Mesothelial cell of epicardium (in vitro differentiated cells): ENCODE results near the gene ZFC3H1. TPM values are rescaled to one million over a fixed set of nuclear protein-coding genes. Genes with fewer than 3 reads are reported as not detected.

Experiments
- DNase-seq, 2 experiments: peaks; one replicate each; pipeline ENCODE4 v3.0.0; 2021; ENCODE audit warnings: low spot score in 2 of 2; ENCODE audit not compliant: unreplicated experiment in 2 of 2
- H3K27ac Mint-ChIP-seq: 2 replicates; pipeline ENCODE4 v1.8.0; 2021; ENCODE audit warnings: mixed read lengths
- H3K27me3 Mint-ChIP-seq: 2 replicates; pipeline ENCODE4 v1.8.0; 2021; ENCODE audit warnings: low read depth, mixed read lengths
- H3K36me3 Mint-ChIP-seq: 2 replicates; pipeline ENCODE4 v1.8.0; 2021; ENCODE audit warnings: mixed read lengths
- H3K4me1 Mint-ChIP-seq: 2 replicates; pipeline ENCODE4 v1.8.0; 2021; ENCODE audit warnings: mixed read lengths
- H3K4me3 Mint-ChIP-seq: 2 replicates; pipeline ENCODE4 v1.8.0; 2021; ENCODE audit warnings: mild to moderate bottlenecking, moderate library complexity, mixed read lengths
- H3K9me3 Mint-ChIP-seq: 2 replicates; pipeline ENCODE4 v1.8.0; 2021; ENCODE audit warnings: mixed read lengths
- CTCF ChIP-seq: fragments of 200-600 bp; sonication (generic); IDR thresholded peaks from one replicate; pipeline ENCODE4 v1.5.0; 2021; ENCODE audit warnings: antibody characterized with exemption; ENCODE audit not compliant: unreplicated experiment
- total RNA-seq: library from RNA; stranded (reverse); gene quantifications from 3 replicates; pipeline ENCODE4 v1.2.1, GENCODE V29; 2021

The ZFC3H1 gene
- total RNA-seq, 1 donor from 2014 or later: 55.5 TPM

DNA sequence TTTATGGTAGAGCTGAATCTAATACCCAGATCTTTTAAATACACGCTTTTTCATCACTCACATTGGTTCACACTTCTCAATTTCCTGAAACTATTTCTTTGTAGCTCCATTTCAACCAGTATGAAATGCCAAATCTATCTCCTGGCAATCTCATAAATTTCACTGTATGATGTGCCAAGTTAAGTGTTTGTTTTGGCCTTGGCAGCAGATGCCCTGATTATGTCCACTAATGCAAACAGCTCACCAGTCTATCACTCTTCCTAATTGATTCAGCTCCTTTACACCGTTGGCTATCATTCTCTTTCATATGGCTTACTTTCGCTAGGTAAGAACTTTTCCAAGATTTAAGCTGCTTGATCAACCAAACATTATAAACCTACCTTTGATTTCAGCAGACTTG, 58.6 kb downstream of the ZFC3H1 start:
- Mint-ChIP-seq H3K36me3 (peaks cover 27% of the 10 kb centered on the region), H3K27ac (no peak overlapping the region), H3K4me1 (no peaks in the 10 kb centered on the region), H3K4me3 (no peak overlapping the region), H3K9me3 (no peaks in the 10 kb centered on the region), H3K27me3 (peaks cover 8% of the 10 kb centered on the region)
- no peak for DNase-seq
- no peak for TF ChIP-seq CTCF

DNA sequence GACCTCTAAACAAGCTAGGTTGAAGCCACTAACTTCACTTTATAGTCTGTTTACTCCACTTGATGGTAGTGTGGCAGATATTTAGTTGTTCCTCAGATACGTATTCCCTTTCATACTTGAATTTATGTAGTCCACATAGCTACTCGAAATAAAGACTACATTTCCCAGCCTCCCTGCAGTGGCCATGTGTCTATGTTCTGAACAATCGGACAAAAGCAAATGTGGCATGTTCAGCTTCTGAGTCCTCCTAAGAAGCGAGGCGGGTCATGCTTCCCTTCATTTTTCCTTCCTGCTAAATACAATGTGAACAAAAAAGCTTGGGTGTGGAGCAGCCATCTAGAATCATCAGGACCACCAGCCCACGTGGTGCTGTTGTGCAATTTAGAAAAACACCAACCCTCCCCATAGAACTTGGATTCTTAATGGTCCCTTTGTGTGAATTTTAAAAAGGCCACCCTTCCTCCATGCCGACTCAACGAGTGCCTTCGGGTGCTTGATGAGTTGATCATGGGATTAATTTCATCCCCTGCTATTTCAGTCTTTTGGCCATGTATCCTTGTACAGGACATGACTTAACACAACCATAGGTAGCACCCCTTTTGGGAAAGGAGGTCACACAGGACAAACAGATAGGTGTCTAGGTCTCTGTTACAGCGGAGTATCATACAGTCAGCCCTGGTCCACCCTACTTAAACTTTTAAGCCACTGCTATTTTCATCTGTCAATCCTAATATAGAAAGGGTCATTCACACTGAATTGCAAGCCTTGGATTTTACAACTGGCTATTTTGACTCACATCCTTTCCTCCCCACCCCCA, 60.7 kb downstream of the ZFC3H1 start:
- Mint-ChIP-seq H3K36me3 (peaks cover 15% of the 10 kb centered on the region), H3K27ac (no peak overlapping the region), H3K27me3 (peaks cover 20% of the 10 kb centered on the region), H3K4me3 (no peak overlapping the region), H3K9me3 (no peaks in the 10 kb centered on the region), H3K4me1 (no peaks in the 10 kb centered on the region)
- TF ChIP-seq CTCF: no peak
- DNase-seq: no peak

GRCh38 chr12:71601546-71601945, 62.1 kb downstream of the ZFC3H1 start:
- no peak overlapping the region for H3K4me3 Mint-ChIP-seq
- no peak overlapping the region for H3K27ac Mint-ChIP-seq
- DNase-seq: no peak
- H3K27me3 Mint-ChIP-seq: peaks cover 20% of the 10 kb centered on the region
- TF ChIP-seq CTCF: no peak
- H3K36me3 Mint-ChIP-seq: peaks cover 4% of the 10 kb centered on the region
- H3K9me3 Mint-ChIP-seq: no peaks in the 10 kb centered on the region
- H3K4me1 Mint-ChIP-seq: no peaks in the 10 kb centered on the region

GRCh38 chr12:71599210-71599609, 64.4 kb downstream of the ZFC3H1 start:
- Mint-ChIP-seq H3K9me3 (no peaks in the 10 kb centered on the region), H3K4me1 (no peaks in the 10 kb centered on the region), H3K36me3 (no peaks in the 10 kb centered on the region), H3K27me3 (peaks cover 25% of the 10 kb centered on the region), H3K4me3 (no peak overlapping the region), H3K27ac (no peak overlapping the region)
- TF ChIP-seq CTCF: no peak
- DNase-seq: no peak

DNA sequence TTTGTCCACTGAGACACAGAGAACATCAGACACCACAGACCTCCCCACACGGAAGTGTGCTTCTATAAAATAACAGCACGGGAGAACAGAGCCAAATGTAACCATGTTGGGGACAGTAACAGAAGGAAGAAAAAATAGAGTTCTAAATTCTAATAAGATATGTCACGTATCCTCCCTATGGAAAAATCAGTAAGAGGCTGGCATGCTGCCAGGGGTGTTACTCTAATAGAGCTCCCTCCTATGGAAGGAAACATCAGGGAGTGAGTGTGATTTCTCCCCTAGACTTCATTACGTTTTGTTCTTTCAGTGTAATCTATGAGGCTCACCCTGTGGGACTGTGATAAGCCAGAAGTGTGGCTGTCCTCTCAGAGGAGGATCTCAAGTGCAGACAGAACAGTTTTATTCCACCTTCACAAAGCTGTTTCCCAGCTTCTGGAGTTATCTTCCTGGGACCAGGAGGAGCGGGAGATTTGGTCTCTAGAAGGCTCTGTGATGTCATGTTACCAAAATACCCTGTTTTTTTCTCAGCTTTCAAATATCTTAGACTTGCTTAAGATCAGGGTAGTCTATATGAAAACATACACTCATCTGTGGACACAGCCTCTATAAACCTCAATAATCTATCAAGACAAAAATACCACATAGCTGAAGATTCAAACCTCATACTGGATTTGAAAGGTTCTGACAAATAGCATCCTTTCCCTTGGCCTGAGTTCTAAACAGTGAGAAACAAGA, 69.3 kb downstream of the ZFC3H1 start:
- Mint-ChIP-seq H3K4me3 (no peak overlapping the region), H3K4me1 (no peaks in the 10 kb centered on the region), H3K9me3 (no peaks in the 10 kb centered on the region), H3K27me3 (peaks cover 12% of the 10 kb centered on the region), H3K36me3 (no peaks in the 10 kb centered on the region), H3K27ac (no peak overlapping the region)
- no peak for TF ChIP-seq CTCF
- DNase-seq: peak in 1 of 2 experiments; percentile 32
